HG03159 (cell line): ENCODE results near the gene CLEC16A.

Experiments
- ATAC-seq: cut with Tn5 transposase; IDR thresholded peaks from one replicate; pipeline ENCODE4 v1.9.1; 2021; ENCODE audit warnings: mild to moderate bottlenecking, moderate library complexity; ENCODE audit not compliant: unreplicated experiment

Gene CLEC16A

GRCh38 chr16:10938796-10939648, 5.3 kb upstream of the CLEC16A start:
- ATAC-seq = no peak

- no peak for ATAC-seq
Measured at GRCh38 chr16:10939649-10940234, 4.6 kb upstream of the CLEC16A start.

- no peak for ATAC-seq
Measured at GRCh38 chr16:10940501-10941079, 3.8 kb upstream of the CLEC16A start.

DNA sequence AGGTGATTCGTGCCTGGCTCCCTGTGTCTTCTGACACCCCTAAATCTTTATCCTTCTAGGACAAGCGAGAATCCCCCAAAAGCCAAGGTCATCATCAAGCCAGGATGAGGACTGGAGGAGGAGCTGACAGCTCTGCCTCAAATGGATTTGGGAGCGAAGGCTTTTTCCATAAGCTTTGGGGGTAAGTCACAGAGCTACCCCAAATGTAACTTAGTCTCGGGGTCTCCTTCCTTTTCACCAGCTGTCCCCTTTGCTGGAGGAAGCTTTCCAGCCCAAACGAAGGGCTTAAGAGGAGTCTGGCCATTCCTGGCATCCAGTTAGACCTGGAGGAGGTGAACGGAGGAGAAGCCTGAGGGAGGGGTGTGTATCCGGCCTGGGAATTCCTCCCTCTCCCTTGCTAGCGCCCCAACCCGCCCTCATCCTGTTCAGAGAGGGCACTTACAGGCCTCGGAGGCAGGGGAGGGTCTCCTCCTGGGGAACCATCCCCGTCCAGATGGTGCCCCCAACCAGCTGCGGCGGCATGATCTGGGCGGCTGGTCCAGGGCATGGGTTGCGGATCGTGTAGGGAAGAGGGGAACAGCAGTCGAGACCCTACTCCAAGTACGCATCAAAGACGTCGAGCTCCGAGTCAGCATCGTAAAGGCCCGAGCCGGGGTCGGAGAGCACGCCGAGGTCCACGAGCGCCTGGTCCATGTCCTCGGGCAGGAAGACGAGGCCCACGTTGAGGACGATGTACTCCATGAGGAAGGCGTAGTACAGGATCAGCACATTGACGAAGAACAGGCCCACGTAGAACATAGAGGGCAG, 3.0 kb upstream of the CLEC16A start:
- ATAC-seq = no peak

- peak; percentile 5 for ATAC-seq
Measured at GRCh38 chr16:10941935-10942351, 2.4 kb upstream of the CLEC16A start.

DNA sequence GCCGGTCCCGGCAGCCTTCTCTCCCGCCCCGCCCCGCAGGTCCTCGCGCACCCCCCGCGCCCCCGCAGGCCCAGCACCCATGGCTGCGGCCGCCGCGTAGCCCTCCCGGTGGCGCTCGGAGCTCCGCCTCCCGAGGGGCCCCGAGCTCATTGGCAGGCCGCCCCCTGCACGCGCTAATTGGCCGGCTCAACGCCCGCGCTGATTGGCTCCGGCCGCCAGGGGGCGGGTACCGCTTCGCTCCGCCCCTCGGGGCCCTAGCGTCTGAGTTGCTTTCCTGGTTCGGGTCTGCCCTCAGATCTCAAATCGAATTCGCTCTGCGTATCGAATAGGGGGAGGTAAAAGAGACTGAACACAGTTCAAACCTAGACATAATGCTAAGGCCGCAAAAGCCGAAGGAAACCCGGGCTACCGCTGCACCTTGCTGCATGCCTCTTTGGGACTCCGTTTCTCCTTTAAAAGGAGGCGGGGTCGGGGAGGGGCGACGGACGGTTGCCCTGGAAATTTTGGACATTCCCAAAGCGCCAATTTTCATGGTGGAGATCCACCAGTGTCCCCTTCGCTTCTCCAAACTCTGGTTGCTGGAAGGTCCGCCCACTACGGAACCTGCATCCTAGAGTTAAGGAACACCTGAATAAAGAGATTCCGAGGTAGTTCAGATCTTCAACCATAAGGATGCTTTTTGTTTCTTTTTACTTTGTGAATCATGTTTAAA, 1.9 kb upstream of the CLEC16A start, which contains the start of gene DEXI:
TSS of gene DEXI (minus strand) at position 117 of the 712 bp plus-strand sequence. CDS start 463 bp downstream, outside the sequence.
- peak; percentile 57 for ATAC-seq

DNA sequence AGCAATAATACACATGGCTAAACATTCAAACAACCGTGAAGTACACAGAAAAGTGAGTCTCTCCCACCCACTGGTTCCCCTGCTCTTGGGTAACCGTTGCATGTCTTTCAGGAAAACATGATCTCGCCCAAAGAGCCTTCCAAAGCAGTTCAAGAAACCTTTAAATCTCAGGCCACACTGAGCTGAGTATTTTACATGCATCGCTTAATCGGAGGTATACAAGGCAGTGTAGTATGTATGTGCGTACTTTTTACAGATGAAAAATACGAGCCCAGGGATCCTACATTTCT, 1.4 kb upstream of the CLEC16A start:
- no peak for ATAC-seq

GRCh38 chr16:10945065-10945787, 862 bp downstream of the CLEC16A start:
- ATAC-seq = no peak

DNA sequence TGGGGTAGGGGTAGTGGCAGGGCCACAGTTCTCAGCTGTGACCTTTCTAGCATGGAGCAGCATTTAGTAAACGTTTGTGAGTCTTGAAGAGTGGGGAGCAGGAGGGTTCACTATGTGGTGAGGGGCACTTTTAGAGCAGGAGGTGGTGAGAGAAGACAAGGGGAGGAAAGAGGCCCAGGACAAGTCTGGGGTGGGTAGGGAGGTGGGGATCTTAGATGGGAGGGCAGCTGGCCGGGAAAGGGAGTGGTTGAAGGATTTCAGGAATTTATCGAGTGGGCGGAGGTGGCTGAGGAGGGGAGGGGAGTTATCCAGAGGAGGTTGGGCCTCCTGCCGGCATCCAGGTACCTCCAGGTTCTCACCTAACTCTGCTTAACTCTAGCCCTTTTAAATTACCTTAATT, 1.9 kb downstream of the CLEC16A start:
- ATAC-seq = no peak

DNA sequence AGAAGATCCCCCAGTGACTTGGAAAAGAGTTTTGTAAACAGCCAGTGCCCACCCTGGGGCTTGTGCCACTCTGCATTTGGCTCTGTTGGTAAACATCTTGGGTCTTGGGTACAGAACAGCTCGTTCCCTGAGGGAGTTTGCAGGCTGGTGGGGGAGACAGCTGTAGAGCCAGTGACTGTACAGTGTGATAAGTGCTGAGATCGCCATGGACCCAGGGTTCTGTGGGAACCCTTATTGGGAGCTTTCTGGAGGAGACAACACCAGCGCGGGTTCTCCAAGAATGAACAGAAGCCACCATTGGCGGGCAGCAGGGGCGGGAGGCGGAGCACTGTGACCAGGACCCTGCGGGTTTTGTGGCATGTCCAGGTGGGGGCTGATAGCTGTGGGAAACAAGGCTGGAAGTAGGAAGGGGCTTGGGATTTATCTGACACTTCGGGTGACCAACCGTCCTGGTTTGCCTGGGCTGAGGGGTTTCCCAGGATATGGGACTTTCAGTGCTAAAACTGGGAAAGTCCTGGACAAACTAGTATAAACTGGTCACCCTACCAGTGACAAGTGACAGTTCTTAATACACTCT, 2.9 kb downstream of the CLEC16A start:
- no peak for ATAC-seq

DNA sequence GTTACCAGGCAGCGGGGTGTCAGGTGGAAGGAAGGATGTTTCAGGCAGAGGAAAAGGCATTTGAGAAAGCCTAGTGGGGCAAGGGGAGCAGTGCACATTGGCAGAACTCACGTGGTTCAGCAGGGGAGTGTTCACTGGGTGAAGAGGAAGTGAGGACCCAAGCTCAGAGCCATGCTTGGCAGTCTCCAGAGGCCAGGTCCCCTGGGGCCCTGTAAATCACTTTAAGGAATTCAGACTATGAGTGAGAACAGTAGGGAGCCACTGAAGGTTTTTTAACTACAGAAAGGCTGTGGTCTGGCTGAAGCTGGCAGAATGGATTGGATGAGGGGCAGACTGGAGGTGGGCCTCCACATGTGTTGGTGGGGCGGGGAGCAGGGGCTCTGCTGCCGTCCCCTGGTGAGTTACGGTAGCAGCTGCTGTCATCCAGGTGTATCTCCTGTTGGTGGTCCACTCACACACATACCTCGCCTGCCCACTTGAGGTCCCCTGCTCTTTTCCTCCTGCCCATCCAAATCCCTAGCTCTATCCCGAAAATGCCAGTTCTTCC, 5.1 kb downstream of the CLEC16A start:
- peak; percentile 71 for ATAC-seq

DNA sequence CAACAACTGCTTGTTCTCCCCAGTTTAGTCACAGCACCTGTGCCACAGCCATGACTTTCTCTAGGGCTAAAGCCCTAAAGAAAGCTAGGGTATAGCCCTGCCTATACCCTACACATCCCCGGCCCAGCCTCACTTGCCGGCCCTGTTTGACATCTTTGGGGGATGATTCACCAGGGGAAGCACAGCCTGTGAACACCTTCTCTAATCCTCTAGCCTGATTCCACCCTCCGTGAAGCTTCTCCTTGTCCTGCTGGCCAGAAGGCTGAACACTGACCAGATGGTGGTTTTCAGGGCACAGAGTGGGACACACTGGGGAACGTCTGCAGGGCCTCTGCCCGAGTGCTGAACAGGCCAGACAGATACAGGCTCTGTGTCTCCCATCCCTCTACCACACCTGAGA, 6.0 kb downstream of the CLEC16A start:
- no peak for ATAC-seq

GRCh38 chr16:10951026-10951425, 6.7 kb downstream of the CLEC16A start:
- ATAC-seq = no peak

DNA sequence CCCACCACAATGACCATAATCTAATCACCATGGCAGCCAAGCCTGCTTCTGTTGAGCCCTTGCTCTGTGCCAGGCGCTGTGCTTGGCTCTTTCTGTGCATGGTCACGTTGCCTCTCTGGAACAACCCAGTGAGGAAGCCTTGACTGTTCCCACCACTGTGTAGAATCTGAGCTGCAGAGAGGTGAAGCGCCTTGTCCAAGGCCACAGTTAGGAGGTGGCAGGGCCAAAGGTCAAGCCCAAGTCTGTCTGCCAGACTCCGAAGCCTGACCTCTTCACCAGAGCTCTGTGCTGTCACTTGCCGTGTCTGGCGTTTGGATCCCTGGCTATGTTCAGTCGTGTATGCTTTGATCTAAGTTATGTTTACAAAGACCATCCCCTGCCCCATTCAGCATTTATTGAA, 10.5 kb downstream of the CLEC16A start:
- ATAC-seq = no peak

DNA sequence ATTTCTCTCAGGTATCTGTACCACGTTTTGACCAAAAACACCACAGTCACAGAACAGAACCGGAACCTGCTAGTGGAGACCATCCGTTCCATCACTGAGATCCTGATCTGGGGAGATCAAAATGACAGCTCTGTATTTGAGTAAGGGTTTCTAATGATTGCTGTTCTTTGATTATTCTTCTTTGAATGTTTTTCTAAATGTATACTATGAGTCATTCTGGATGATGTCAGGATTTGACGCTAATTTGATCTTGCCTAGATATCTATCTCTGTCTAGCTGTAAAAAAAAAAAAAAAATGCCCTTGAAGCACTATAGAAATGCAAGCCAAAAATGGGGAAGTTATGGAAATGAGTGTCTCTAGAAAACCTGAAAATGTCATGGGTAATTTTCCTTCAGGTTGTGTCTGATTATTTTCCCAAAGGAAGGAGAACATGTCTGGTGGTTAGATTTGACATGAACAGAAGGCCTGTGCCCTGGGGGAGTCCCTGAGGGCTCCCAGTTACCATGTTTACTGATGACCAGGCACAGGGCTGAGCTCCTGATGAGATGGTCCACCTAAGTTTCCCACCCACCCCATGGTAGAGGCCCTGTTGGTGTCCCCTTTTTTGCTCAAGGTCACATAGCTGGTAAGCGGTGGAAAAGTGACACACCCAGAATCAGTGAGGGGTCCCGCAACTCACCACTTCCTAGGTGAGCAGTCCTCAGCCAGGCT, 13.6 kb downstream of the CLEC16A start:
- no peak for ATAC-seq

DNA sequence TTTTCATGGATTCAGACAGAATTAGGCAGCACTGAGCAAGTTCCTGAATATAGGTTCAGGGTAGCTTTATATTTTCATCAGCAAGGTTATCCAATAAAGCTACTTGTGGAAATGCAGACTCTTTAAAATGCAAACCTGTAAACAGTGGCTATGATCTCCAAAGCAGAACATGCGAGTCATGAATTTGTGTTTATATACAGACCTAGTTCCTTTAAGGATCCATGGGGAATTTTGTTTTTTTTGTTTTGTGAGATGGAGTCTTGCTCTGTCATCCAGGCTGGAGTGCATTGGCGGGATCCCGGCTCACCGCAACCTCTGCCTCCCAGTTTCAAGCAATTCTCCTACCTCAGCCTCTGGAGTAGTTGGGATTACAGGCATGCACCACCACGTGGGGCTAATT, 14.8 kb downstream of the CLEC16A start:
- ATAC-seq = no peak

DNA sequence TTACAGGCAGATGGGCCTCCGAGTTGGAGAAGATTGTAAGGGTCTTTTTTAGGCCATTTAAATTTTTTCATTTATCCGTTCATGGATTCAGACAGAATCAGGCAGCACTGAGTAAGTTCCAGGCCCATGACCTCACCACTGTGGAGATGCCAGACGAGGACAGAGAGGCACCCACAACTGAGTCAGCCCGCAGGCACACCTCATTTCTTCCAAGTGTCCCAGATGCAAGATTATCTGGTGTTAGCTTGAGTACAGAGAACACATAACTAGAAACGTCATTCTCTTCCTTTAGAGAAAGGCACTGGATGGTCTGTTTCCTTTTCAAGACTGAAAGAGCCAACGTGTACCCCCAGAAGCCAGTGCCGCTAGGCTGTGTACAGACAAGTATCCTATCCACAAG, 16.9 kb downstream of the CLEC16A start:
- ATAC-seq = no peak

GRCh38 chr16:10964039-10964890, 19.9 kb downstream of the CLEC16A start:
- ATAC-seq = peak; percentile 40
